HepG2 (cell line): ENCODE measurements around the gene KCNQ1OT1. TPM values are rescaled to one million over a fixed set of nuclear protein-coding genes. Genes with fewer than 3 reads are reported as not detected.

Experiments
- ATF7 ChIP-seq, 2 experiments: fragments of 450-650 bp in 1 of 2; sonication (generic) in 1 of 2; formaldehyde crosslinking in 1 of 2; IDR thresholded peaks; 2 replicates each; pipeline versions ENCODE4 v1.4.0 to v1.6.1; 2016 to 2020; ENCODE audit warnings: antibody characterized with exemption in 1 of 2, mild to moderate bottlenecking in 1 of 2, missing genetic modification reagents in 1 of 2
- GFI1 ChIP-seq: sonication (generic); formaldehyde crosslinking; IDR thresholded peaks from 2 replicates; pipeline ENCODE4 v1.5.0; 2020; ENCODE audit warnings: missing genetic modification reagents, mild to moderate bottlenecking, borderline replicate concordance
- GTF3A ChIP-seq: sonication (generic); formaldehyde crosslinking; conservative IDR thresholded peaks from 2 replicates; pipeline ENCODE4 v1.4.0; 2020; ENCODE audit warnings: mild to moderate bottlenecking, missing genetic modification reagents
- KAT8 ChIP-seq: IDR thresholded peaks from 2 replicates; pipeline ENCODE4 v1.6.1; 2016; ENCODE audit warnings: missing genetic modification reagents, missing compliant biosample characterization
- MBNL3 ChIP-seq: fragments of 250-450 bp; sonication (Bioruptor Pico); conservative IDR thresholded peaks from 2 replicates; pipeline ENCODE4 v1.8.0; 2022; ENCODE audit warnings: mild to moderate bottlenecking, inconsistent platforms
- NR2C2 ChIP-seq: sonication (generic); formaldehyde crosslinking; IDR thresholded peaks from 2 replicates; pipeline ENCODE4 v1.4.0; 2020; ENCODE audit warnings: missing genetic modification reagents, mild to moderate bottlenecking, moderate library complexity, borderline replicate concordance
- POLR2A ChIP-seq, 2 experiments: IDR thresholded peaks; 2 replicates each; pipeline ENCODE4 v1.6.1; 2011; ENCODE audit warnings: low read depth in 2 of 2, low read length in 2 of 2, mild to moderate bottlenecking in 1 of 2, moderate library complexity in 1 of 2; ENCODE audit not compliant: insufficient read depth in 1 of 2
- STAG1 ChIP-seq: sonication (generic); formaldehyde crosslinking; IDR thresholded peaks from 2 replicates; pipeline ENCODE4 v1.4.0; 2020; ENCODE audit warnings: missing genetic modification reagents
- ZBTB1 ChIP-seq: sonication (generic); formaldehyde crosslinking; IDR thresholded peaks from 2 replicates; pipeline ENCODE4 v1.4.0; 2020; ENCODE audit warnings: missing genetic modification reagents, borderline replicate concordance
- ZFX ChIP-seq: sonication (generic); formaldehyde crosslinking; IDR thresholded peaks from 2 replicates; pipeline ENCODE4 v1.4.0; 2020; ENCODE audit warnings: mild to moderate bottlenecking, low read depth, missing genetic modification reagents, moderate library complexity
- polyA plus RNA-seq, 8 experiments: library from polyadenylated mRNA; depleted of rRNA in 3 of 8; stranded (reverse) in 7 of 8; unstranded in 1 of 8; fragments of >200 nt; fragmentation: Illumina TruSeq in 4 of 8; extraction: Trizol in 4 of 8; gene quantifications; 2 replicates each; pipeline versions ENCODE4 v1.2.1 to v1.2.3, GENCODE V29; 2011 to 2016; ENCODE audit warnings: low read depth in 4 of 8, missing spikeins in 1 of 8, mixed read lengths in 1 of 8; ENCODE audit not compliant: insufficient read depth in 1 of 8
- total RNA-seq, 5 experiments: library from RNA; depleted of rRNA; stranded (reverse); fragments of >200 nt; fragmentation: Illumina TruSeq; extraction: Trizol; gene quantifications; 2 replicates each; pipeline ENCODE4 v1.2.3, GENCODE V29; 2016; ENCODE audit warnings: low read depth in 1 of 5
- TF ChIP-seq, protein P1 (sequence below): sonication (generic); formaldehyde crosslinking; IDR thresholded peaks from 2 replicates; pipeline ENCODE4 v1.4.0; 2020; ENCODE audit warnings: missing genetic modification reagents, mild to moderate bottlenecking, borderline replicate concordance
- TF ChIP-seq, protein P2 (sequence below): sonication (generic); formaldehyde crosslinking; IDR thresholded peaks from 2 replicates; pipeline ENCODE4 v1.9.0; 2021; ENCODE audit warnings: missing genetic modification reagents, borderline replicate concordance
- TF ChIP-seq, protein P3 (sequence below): IDR thresholded peaks from 2 replicates; pipeline ENCODE4 v1.6.1; 2016
- TF ChIP-seq, protein P4 (sequence below): sonication (generic); formaldehyde crosslinking; IDR thresholded peaks from 2 replicates; pipeline ENCODE4 v1.4.0; 2020; ENCODE audit warnings: missing genetic modification reagents
- TF ChIP-seq, protein P5 (sequence below): sonication (generic); formaldehyde crosslinking; IDR thresholded peaks from 2 replicates; pipeline ENCODE4 v1.4.0; 2020; ENCODE audit warnings: missing genetic modification reagents

KCNQ1OT1 gene
- total and polyA plus RNA-seq, 2 of the 13 experiments (the other 11 are each of a cell fraction or from before 2014, with no cell fraction given) = 1.3 to 18.9 TPM

DNA sequence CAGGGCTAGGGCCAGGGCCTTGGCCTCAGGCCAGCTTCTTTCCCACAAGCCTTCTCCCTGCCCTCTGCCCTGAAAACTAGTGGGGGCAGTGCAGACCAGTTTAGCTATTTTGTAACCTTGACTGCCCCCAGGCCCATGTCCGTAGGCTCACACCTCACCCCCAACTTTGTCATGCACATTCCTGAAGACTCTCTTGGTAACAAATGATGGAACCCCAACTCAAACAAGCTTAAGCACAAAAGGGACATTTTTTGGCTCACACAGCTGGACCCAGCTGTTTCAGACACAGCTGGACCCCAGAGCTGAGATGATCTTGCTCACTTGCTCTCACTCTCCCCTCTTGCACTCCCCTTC lies 46.6 kb downstream of the KCNQ1OT1 start (continued):
- TF ChIP-seq ATF7 (IDR thresholded peaks at IDR 0.05) (no peak), ATF7 (CRISPR knock-in tag; IDR thresholded peaks at IDR 0.05) (no peak), ZFX (CRISPR knock-in tag) (no peak), POLR2A (IDR thresholded peaks at IDR 0.05; ENCODE audit: insufficient read depth in 1 of 2, low read depth in 2 of 2, low read length in 2 of 2) (peak in 1 of 2 experiments; percentile 40; a peak in 2 of 4 replicates), KAT8 (CRISPR knock-in tag) (no peak), NR2C2 (no peak), STAG1 (CRISPR knock-in tag) (peak; percentile 26; the same call in 1 of the 2 replicates), GFI1 (no peak), ZBTB1 (CRISPR knock-in tag) (no peak), MBNL3 (CRISPR knock-in tag) (no peak), GTF3A (CRISPR knock-in tag) (no peak)
- TF ChIP-seq, protein P1, sequence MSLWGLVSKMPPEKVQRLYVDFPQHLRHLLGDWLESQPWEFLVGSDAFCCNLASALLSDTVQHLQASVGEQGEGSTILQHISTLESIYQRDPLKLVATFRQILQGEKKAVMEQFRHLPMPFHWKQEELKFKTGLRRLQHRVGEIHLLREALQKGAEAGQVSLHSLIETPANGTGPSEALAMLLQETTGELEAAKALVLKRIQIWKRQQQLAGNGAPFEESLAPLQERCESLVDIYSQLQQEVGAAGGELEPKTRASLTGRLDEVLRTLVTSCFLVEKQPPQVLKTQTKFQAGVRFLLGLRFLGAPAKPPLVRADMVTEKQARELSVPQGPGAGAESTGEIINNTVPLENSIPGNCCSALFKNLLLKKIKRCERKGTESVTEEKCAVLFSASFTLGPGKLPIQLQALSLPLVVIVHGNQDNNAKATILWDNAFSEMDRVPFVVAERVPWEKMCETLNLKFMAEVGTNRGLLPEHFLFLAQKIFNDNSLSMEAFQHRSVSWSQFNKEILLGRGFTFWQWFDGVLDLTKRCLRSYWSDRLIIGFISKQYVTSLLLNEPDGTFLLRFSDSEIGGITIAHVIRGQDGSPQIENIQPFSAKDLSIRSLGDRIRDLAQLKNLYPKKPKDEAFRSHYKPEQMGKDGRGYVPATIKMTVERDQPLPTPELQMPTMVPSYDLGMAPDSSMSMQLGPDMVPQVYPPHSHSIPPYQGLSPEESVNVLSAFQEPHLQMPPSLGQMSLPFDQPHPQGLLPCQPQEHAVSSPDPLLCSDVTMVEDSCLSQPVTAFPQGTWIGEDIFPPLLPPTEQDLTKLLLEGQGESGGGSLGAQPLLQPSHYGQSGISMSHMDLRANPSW = no peak
- TF ChIP-seq, protein P2, sequence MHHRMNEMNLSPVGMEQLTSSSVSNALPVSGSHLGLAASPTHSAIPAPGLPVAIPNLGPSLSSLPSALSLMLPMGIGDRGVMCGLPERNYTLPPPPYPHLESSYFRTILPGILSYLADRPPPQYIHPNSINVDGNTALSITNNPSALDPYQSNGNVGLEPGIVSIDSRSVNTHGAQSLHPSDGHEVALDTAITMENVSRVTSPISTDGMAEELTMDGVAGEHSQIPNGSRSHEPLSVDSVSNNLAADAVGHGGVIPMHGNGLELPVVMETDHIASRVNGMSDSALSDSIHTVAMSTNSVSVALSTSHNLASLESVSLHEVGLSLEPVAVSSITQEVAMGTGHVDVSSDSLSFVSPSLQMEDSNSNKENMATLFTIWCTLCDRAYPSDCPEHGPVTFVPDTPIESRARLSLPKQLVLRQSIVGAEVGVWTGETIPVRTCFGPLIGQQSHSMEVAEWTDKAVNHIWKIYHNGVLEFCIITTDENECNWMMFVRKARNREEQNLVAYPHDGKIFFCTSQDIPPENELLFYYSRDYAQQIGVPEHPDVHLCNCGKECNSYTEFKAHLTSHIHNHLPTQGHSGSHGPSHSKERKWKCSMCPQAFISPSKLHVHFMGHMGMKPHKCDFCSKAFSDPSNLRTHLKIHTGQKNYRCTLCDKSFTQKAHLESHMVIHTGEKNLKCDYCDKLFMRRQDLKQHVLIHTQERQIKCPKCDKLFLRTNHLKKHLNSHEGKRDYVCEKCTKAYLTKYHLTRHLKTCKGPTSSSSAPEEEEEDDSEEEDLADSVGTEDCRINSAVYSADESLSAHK (CRISPR knock-in tag) = no peak
- TF ChIP-seq, protein P3, sequence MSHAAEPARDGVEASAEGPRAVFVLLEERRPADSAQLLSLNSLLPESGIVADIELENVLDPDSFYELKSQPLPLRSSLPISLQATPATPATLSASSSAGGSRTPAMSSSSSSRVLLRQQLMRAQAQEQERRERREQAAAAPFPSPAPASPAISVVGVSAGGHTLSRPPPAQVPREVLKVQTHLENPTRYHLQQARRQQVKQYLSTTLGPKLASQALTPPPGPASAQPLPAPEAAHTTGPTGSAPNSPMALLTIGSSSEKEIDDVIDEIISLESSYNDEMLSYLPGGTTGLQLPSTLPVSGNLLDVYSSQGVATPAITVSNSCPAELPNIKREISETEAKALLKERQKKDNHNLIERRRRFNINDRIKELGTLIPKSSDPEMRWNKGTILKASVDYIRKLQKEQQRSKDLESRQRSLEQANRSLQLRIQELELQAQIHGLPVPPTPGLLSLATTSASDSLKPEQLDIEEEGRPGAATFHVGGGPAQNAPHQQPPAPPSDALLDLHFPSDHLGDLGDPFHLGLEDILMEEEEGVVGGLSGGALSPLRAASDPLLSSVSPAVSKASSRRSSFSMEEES (CRISPR knock-in tag) = no peak
- TF ChIP-seq, protein P4, sequence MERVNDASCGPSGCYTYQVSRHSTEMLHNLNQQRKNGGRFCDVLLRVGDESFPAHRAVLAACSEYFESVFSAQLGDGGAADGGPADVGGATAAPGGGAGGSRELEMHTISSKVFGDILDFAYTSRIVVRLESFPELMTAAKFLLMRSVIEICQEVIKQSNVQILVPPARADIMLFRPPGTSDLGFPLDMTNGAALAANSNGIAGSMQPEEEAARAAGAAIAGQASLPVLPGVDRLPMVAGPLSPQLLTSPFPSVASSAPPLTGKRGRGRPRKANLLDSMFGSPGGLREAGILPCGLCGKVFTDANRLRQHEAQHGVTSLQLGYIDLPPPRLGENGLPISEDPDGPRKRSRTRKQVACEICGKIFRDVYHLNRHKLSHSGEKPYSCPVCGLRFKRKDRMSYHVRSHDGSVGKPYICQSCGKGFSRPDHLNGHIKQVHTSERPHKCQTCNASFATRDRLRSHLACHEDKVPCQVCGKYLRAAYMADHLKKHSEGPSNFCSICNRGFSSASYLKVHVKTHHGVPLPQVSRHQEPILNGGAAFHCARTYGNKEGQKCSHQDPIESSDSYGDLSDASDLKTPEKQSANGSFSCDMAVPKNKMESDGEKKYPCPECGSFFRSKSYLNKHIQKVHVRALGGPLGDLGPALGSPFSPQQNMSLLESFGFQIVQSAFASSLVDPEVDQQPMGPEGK (CRISPR knock-in tag) = no peak
- TF ChIP-seq, protein P5, sequence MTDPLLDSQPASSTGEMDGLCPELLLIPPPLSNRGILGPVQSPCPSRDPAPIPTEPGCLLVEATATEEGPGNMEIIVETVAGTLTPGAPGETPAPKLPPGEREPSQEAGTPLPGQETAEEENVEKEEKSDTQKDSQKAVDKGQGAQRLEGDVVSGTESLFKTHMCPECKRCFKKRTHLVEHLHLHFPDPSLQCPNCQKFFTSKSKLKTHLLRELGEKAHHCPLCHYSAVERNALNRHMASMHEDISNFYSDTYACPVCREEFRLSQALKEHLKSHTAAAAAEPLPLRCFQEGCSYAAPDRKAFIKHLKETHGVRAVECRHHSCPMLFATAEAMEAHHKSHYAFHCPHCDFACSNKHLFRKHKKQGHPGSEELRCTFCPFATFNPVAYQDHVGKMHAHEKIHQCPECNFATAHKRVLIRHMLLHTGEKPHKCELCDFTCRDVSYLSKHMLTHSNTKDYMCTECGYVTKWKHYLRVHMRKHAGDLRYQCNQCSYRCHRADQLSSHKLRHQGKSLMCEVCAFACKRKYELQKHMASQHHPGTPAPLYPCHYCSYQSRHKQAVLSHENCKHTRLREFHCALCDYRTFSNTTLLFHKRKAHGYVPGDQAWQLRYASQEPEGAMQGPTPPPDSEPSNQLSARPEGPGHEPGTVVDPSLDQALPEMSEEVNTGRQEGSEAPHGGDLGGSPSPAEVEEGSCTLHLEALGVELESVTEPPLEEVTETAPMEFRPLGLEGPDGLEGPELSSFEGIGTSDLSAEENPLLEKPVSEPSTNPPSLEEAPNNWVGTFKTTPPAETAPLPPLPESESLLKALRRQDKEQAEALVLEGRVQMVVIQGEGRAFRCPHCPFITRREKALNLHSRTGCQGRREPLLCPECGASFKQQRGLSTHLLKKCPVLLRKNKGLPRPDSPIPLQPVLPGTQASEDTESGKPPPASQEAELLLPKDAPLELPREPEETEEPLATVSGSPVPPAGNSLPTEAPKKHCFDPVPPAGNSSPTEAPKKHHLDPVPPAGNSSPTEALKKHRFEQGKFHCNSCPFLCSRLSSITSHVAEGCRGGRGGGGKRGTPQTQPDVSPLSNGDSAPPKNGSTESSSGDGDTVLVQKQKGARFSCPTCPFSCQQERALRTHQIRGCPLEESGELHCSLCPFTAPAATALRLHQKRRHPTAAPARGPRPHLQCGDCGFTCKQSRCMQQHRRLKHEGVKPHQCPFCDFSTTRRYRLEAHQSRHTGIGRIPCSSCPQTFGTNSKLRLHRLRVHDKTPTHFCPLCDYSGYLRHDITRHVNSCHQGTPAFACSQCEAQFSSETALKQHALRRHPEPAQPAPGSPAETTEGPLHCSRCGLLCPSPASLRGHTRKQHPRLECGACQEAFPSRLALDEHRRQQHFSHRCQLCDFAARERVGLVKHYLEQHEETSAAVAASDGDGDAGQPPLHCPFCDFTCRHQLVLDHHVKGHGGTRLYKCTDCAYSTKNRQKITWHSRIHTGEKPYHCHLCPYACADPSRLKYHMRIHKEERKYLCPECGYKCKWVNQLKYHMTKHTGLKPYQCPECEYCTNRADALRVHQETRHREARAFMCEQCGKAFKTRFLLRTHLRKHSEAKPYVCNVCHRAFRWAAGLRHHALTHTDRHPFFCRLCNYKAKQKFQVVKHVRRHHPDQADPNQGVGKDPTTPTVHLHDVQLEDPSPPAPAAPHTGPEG (CRISPR knock-in tag) = 0 out of 2 replicates have a peak, but pooled peaks have one; percentile 45
